ENCODE data around the gene BLOC1S3. TPM values are rescaled to one million over a fixed set of nuclear protein-coding genes. Genes with fewer than 3 reads are reported as not detected.

BLOC1S3 gene
- total and polyA plus RNA-seq, 2 of the 13 experiments (the other 11 are each of a cell fraction or from before 2014, with no cell fraction given) = 4.3 to 4.8 TPM

GRCh38 chr19:45178262-45179071 is at the start of gene BLOC1S3 (continued):
- 0 out of 2 replicates have a peak, but pooled peaks have one; percentile 35 for TF ChIP-seq HNF1B (CRISPR knock-in tag; IDR thresholded peaks at IDR 0.05)
- TF ChIP-seq MXI1 (IDR thresholded peaks at IDR 0.05; ENCODE audit: borderline replicate concordance, low read depth, low read length) = peak; percentile 97; the same call in 1 of the 3 replicates
- TF ChIP-seq ZMAT3 (CRISPR knock-in tag; conservative IDR thresholded peaks at IDR 0.05) = 0 out of 2 replicates have a peak, but pooled peaks have one; percentile 61
- TF ChIP-seq DRAP1 (CRISPR knock-in tag; IDR thresholded peaks at IDR 0.05) = peak; percentile 91
- TF ChIP-seq PRDM10 (CRISPR knock-in tag; IDR thresholded peaks at IDR 0.05; ENCODE audit: low read depth) = peak; percentile 26; the same call in 1 of the 2 replicates
- TF ChIP-seq MXD1 (CRISPR knock-in tag; IDR thresholded peaks at IDR 0.05) = peak; percentile 30; the same call in 1 of the 2 replicates
- TF ChIP-seq ZNF12 (CRISPR knock-in tag; IDR thresholded peaks at IDR 0.05) = no peak
- TF ChIP-seq, protein P1, sequence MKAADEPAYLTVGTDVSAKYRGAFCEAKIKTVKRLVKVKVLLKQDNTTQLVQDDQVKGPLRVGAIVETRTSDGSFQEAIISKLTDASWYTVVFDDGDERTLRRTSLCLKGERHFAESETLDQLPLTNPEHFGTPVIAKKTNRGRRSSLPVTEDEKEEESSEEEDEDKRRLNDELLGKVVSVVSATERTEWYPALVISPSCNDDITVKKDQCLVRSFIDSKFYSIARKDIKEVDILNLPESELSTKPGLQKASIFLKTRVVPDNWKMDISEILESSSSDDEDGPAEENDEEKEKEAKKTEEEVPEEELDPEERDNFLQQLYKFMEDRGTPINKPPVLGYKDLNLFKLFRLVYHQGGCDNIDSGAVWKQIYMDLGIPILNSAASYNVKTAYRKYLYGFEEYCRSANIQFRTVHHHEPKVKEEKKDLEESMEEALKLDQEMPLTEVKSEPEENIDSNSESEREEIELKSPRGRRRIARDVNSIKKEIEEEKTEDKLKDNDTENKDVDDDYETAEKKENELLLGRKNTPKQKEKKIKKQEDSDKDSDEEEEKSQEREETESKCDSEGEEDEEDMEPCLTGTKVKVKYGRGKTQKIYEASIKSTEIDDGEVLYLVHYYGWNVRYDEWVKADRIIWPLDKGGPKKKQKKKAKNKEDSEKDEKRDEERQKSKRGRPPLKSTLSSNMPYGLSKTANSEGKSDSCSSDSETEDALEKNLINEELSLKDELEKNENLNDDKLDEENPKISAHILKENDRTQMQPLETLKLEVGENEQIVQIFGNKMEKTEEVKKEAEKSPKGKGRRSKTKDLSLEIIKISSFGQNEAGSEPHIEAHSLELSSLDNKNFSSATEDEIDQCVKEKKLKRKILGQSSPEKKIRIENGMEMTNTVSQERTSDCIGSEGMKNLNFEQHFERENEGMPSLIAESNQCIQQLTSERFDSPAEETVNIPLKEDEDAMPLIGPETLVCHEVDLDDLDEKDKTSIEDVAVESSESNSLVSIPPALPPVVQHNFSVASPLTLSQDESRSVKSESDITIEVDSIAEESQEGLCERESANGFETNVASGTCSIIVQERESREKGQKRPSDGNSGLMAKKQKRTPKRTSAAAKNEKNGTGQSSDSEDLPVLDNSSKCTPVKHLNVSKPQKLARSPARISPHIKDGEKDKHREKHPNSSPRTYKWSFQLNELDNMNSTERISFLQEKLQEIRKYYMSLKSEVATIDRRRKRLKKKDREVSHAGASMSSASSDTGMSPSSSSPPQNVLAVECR (CRISPR knock-in tag; IDR thresholded peaks at IDR 0.05; ENCODE audit: borderline replicate concordance) = peak; percentile 97
- peak; percentile 56 for TF ChIP-seq ZNF687 (CRISPR knock-in tag; IDR thresholded peaks at IDR 0.05)
- peak; percentile 1; the same call in 1 of the 2 replicates for TF ChIP-seq POLR2G (IDR thresholded peaks at IDR 0.05; ENCODE audit: low read depth, low read length)

All from HepG2 (cell line).